Measurements from ENCODE around the gene TIFAB. TPM values are rescaled to one million over a fixed set of nuclear protein-coding genes. Genes with fewer than 3 reads are reported as not detected.

TIFAB gene
- total RNA-seq, 1 experiment from 2014 or later, result not detected

GRCh38 chr5:135450952-135451351 is 1.2 kb downstream of the TIFAB start:
- H3K4me2 ChIP-seq (ENCODE audit: low read length), result no peak overlapping the region
- no peaks in the 10 kb centered on the region; the same call in 1 of the 2 replicates for H3K9me2 ChIP-seq (ENCODE audit: insufficient read depth)
- no peak overlapping the region for H3K4me3 ChIP-seq (replicated peaks in 1 of 2; ENCODE audit: low read depth in 1 of 2, low read length in 2 of 2)
- TF ChIP-seq ATF3 (IDR thresholded peaks at IDR 0.05) (no peak), RAD21 (IDR thresholded peaks at IDR 0.05; ENCODE audit: low read depth) (no peak), YY1 (IDR thresholded peaks at IDR 0.05; ENCODE audit: extremely low read depth, insufficient replicate concordance, low read depth, low read length) (no peak), SP1 (IDR thresholded peaks at IDR 0.05; ENCODE audit: low read depth) (no peak), ZFX (IDR thresholded peaks at IDR 0.05) (no peak), TCF7L2 (IDR thresholded peaks at IDR 0.05; ENCODE audit: borderline replicate concordance, extremely low read depth, insufficient read depth, insufficient read length) (no peak), CBX3 (IDR thresholded peaks at IDR 0.05; ENCODE audit: low read depth) (no peak), EZH2phosphoT487 (IDR thresholded peaks at IDR 0.05; ENCODE audit: borderline replicate concordance) (no peak), CEBPB (IDR thresholded peaks at IDR 0.05; ENCODE audit: low read depth) (no peak), JUND (IDR thresholded peaks at IDR 0.05) (no peak), REST (IDR thresholded peaks at IDR 0.05; ENCODE audit: low read depth) (no peak), EGR1 (IDR thresholded peaks at IDR 0.05; ENCODE audit: low read depth) (no peak)
- peaks cover 0 to 4% of the 10 kb centered on the region in 2 experiments; a peak in 3 of 4 replicates for H3K4me1 ChIP-seq (ENCODE audit: control insufficient read depth in 1 of 2, insufficient read depth in 2 of 2, low read length in 2 of 2)
- ATAC-seq (no peak), DNase-seq (ENCODE audit: low read depth, low spot score) (no peak)
- no peak overlapping the region for H3K9ac ChIP-seq (ENCODE audit: low read length)
- no peak overlapping the region for H3K27ac ChIP-seq (ENCODE audit: low read depth, low read length)
- intact Hi-C loops (cut with micrococcal nuclease), result loop anchor here (10.0 kb wide), 1 partner anchor 604 kb away; no protein-coding TSS in a partner anchor
- no peaks in the 10 kb centered on the region; the same call in 1 of the 2 replicates for H3K27me3 ChIP-seq (ENCODE audit: insufficient read depth, low read length)
- ChIA-PET POLR2A (no interaction called here), CTCF (no interaction called here), RAD21 (ENCODE audit: low non-redundant PET in 1 of 2, low total read pairs in 2 of 2, uncharacterized antibody in 2 of 2, unreplicated experiment in 2 of 2) (no interaction called here)
- no peaks in the 10 kb centered on the region for H3K9me3 ChIP-seq (ENCODE audit: control insufficient read depth in 1 of 2, insufficient read depth in 1 of 2, low read depth in 1 of 2, low read length in 2 of 2)
- H3K36me3 ChIP-seq (ENCODE audit: control insufficient read depth in 1 of 2, insufficient read depth in 2 of 2, low read length in 2 of 2), result no peaks in the 10 kb centered on the region
- H4K20me1 ChIP-seq (ENCODE audit: insufficient read depth), result no peaks in the 10 kb centered on the region
- BruUV-seq (replicated peaks), result no TSS peak
- no peaks in the 10 kb centered on the region for H3K79me2 ChIP-seq (ENCODE audit: insufficient read depth, low read length)
- no peak overlapping the region for H2AFZ ChIP-seq (ENCODE audit: low read depth, low read length, poor library complexity, severe bottlenecking)

Measured in HCT116 (cell line).